ENCODE measurements around the gene NCK2.

The NCK2 gene

GRCh38 chr2:105870858-105871257 lies 126.1 kb downstream of the NCK2 start:
- no peak for DNase-seq (ENCODE audit: low read depth, low spot score)

- DNase-seq (ENCODE audit: low read depth, low spot score): no peak
Measured at GRCh38 chr2:105872142-105872728, 127.5 kb downstream of the NCK2 start.

GRCh38 chr2:105872830-105873229 lies 128.1 kb downstream of the NCK2 start:
- DNase-seq (ENCODE audit: low read depth, low spot score): no peak

GRCh38 chr2:105873281-105873680 lies 128.6 kb downstream of the NCK2 start:
- no peak for DNase-seq (ENCODE audit: low read depth, low spot score)

- DNase-seq (ENCODE audit: low read depth, low spot score): no peak
Measured at GRCh38 chr2:105873721-105874120, 129.0 kb downstream of the NCK2 start.

- no peak for DNase-seq (ENCODE audit: low read depth, low spot score)
Measured at GRCh38 chr2:105874466-105874865, 129.8 kb downstream of the NCK2 start.

- DNase-seq (ENCODE audit: low read depth, low spot score): no peak
Measured at GRCh38 chr2:105875241-105875640, 130.5 kb downstream of the NCK2 start.

- no peak for DNase-seq (ENCODE audit: low read depth, low spot score)
Measured at GRCh38 chr2:105876191-105876590, 131.5 kb downstream of the NCK2 start.

- DNase-seq (ENCODE audit: low read depth, low spot score): no peak
Measured at GRCh38 chr2:105877945-105878344, 133.2 kb downstream of the NCK2 start.

- DNase-seq (ENCODE audit: low read depth, low spot score): no peak
Measured at GRCh38 chr2:105879106-105879802, 134.5 kb downstream of the NCK2 start.

- no peak for DNase-seq (ENCODE audit: low read depth, low spot score)
Measured at GRCh38 chr2:105879803-105880300, 135.1 kb downstream of the NCK2 start.

- no peak for DNase-seq (ENCODE audit: low read depth, low spot score)
Measured at GRCh38 chr2:105880637-105881036, 135.9 kb downstream of the NCK2 start.

- DNase-seq (ENCODE audit: low read depth, low spot score): no peak
Measured at GRCh38 chr2:105881286-105882136, 136.8 kb downstream of the NCK2 start.

- no peak for DNase-seq (ENCODE audit: low read depth, low spot score)
Measured at GRCh38 chr2:105882341-105882740, 137.6 kb downstream of the NCK2 start.

GRCh38 chr2:105882920-105883435 lies 138.3 kb downstream of the NCK2 start:
- no peak for DNase-seq (ENCODE audit: low read depth, low spot score)

GRCh38 chr2:105883911-105884694 lies 139.4 kb downstream of the NCK2 start:
- no peak for DNase-seq (ENCODE audit: low read depth, low spot score)

GRCh38 chr2:105885456-105885855 lies 140.7 kb downstream of the NCK2 start:
- DNase-seq (ENCODE audit: low read depth, low spot score): no peak

- DNase-seq (ENCODE audit: low read depth, low spot score): no peak
Measured at GRCh38 chr2:105886029-105886454, 141.3 kb downstream of the NCK2 start.

GRCh38 chr2:105886687-105887086 lies 142.0 kb downstream of the NCK2 start:
- no peak for DNase-seq (ENCODE audit: low read depth, low spot score)

- DNase-seq (ENCODE audit: low read depth, low spot score): no peak
Measured at GRCh38 chr2:105887256-105887655, 142.5 kb downstream of the NCK2 start.

GRCh38 chr2:105888625-105889024 lies 143.9 kb downstream of the NCK2 start:
- no peak for DNase-seq (ENCODE audit: low read depth, low spot score)

Measured in activated naive CD8-positive, alpha-beta T cell treated with anti-CD3 and anti-CD28 coated beads, Interleukin-2, amount 50 U/mL, for 16 hours (primary cell).